DLD1 (cell line): ENCODE results near the gene STYX.

Experiments used
- in situ Hi-C: cut with HindIII; loops from 2 replicates; pipeline ENCODE4 v1.10.0; 2017; ENCODE audit warnings: low sequenced_read_pairs

Gene STYX

DNA sequence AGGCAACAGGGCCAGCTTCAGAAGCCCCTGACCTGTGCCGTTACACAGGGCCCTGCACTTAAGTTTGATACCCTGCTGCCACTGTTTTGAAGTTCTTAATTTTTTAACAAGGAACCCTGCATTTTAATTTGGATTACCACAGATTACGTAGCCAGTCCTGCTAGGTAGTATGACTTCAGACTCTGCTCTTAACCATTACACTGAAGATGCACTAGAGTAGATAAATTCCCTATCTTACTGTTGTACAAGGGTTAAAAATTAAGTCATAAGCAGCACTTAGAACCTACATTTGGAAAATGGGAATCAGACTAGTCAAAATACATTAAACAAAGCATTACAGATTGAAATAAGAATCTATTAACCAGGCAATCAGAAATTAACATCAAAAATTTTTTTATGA lies 59.2 kb downstream of the STYX start:
- in situ Hi-C loops = no loop called here

DNA sequence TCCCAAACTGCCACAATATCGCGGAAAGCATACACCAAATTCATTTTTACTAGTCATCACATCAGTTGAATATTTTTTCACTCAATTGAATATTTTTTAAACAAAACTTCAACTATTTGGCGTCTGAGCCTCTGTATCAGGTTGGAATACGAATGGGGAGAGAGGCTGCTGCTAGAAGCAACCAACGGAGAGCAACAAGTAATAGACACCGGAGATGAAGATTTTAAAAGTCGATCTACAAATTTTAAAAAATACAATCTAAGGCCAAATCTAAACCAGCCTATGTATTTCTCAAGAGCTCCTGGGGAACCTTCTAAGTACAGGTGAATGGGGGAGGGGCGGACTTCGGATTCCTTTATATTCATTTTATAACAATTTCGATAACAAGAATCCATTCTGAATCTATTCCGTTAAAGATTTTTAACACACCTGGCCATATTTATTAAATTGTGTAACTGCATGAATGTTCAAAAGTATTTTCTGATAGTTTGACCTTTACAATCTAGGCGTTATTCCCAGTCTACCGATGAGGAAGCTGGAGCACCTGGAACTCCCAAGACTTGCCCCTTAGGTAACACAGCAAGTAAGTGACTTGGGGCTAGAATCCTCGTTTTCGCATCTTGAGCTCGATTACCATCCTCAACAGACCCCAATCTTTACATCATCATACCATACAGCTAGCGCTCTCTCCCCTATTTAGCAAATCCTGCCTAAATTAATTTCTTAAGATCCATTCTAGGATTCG lies 60.2 kb downstream of the STYX start:
- in situ Hi-C loops = no loop called here

DNA sequence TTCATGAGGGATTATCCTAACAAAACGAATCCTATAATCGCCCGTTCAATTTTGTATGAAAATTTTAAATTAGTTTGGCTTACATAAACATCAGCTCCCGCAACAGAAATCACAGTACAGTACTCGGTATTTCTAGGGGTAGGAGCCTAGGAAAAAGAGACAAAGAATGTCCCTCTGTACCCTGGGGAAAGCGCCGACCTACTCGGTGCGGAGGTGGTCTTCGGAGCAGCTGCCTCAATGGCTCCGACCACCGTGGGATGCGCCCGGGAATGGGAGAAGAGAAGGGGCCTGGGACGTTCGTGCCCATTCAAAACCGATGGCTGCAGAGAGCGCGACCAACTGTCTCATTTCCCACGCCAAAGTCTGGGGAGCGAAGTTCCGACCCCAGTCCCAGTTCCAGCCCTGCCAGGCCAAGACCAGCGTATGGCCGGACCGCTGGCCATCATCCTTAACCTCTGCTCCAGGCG lies 60.8 kb downstream of the STYX start:
- in situ Hi-C loops = no loop called here

DNA sequence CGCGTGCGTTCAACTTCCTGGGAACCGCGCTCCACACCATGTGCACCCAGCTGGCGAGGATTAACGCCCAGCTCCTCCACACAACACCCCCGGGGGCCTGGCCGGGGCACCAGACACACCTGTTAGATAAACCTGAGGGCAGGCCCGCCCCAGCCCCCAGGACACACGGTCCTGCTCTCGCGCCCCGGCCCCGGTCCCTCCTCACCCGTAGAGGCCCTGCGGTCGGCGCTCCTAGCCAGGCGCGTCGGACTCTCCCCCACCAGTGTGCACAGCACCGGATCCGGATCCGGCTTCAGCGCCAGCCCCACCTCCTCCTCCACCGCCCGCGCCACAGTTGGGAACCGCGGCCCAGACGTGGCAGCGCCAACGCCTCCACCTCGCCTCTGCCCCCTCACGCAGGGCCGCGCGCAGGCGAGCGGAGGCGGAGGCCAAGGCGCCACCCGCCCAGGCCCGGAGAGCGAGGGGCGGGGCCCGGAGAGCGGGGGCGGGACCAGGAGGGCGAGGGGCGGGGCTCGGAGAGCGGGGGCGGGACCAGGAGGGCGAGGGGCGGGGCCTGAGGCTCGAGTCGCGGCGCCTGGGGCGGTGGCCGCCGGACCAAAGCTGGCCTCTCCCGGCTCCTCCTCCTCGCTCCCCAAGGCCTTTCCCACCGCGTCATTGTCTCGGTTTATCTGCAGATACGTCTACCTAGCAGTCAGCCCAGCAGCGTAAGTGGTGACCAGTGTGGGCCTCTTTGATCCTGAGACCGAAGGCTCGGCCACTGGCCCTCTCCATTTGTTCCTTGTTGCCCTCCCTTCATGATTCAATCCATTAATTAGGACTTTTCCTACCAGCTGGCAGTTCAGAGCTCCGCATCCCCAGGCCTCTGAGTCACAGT lies 61.5 kb downstream of the STYX start, which contains the start of gene GNPNAT1:
GNPNAT1 (minus strand) TSS at position 385 of the 874 bp plus-strand sequence. CDS start 6,957 bp downstream, outside the sequence.
- in situ Hi-C loops = no loop called here

DNA sequence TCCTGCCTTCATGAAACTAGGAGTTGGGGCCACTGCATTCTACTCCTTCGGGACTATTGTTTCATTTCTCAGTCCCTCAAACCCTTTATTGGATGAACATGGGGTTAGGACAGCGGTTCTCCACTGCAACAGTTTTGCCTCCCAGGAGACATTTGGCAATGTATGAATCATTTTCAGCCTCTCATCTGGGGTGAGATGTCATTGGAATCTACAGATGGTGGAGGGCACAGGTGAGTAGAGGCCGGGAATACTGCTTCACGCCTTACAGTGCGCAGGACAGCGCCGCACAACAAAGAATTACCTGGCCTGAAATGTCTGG lies 62.1 kb downstream of the STYX start:
- in situ Hi-C loops = no loop called here

DNA sequence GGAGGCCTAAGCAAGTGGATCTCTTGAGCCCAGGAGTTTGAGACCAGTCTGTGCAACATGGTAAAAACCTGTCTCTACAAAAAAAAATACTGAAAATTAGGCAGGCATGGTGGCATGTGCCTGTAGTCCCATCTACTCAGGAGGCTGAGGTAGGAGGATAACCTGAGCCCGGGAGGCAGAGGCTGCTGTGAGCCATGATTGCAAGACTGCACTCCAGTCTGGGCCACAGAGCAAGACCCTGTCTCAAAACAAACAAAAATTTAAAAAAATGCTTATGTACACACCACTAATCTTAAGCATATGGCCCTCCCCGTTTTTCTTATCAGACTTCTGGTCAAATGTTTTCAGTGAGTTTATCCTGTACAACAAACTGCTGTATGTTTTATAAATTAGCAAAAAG lies 63.1 kb downstream of the STYX start:
- in situ Hi-C loops = no loop called here

DNA sequence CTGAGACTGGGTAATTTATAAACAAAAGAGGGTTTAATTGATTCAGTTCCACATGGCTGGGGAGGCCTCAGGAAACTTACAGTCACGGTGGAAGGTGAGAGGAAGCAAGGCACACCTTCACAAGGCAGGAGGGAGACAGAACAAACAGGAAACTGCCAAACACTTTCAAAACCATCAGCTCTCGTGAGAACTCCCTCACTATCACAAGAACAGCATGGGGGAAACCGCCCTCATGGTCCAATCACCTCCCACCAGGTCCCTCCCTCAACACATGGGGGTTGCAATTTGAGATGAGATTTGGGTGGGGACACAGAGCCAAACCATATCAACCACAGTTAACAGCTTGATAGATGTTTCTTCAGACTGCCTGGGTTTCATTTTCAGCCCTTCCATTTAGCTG lies 67.7 kb downstream of the STYX start:
- in situ Hi-C loops = no loop called here

DNA sequence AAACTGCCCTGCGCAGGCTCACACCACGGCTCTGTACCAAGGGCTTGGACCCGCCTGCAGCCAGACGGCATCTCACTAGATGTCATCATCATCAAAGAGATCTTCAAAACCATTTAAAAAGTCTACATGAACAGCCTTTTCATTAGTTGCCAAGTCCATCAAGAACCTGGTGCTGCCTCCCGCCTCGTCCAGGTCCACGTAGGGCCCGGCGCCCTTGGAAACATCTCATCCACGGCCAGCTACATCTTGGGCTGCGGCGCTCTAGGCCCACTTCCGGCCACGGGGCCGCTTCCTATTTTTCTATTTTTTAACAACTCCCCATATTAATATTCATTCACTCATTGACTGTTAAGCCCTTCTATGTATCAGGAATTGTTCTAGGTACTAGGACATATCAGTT lies 68.9 kb downstream of the STYX start:
- in situ Hi-C loops = no loop called here

DNA sequence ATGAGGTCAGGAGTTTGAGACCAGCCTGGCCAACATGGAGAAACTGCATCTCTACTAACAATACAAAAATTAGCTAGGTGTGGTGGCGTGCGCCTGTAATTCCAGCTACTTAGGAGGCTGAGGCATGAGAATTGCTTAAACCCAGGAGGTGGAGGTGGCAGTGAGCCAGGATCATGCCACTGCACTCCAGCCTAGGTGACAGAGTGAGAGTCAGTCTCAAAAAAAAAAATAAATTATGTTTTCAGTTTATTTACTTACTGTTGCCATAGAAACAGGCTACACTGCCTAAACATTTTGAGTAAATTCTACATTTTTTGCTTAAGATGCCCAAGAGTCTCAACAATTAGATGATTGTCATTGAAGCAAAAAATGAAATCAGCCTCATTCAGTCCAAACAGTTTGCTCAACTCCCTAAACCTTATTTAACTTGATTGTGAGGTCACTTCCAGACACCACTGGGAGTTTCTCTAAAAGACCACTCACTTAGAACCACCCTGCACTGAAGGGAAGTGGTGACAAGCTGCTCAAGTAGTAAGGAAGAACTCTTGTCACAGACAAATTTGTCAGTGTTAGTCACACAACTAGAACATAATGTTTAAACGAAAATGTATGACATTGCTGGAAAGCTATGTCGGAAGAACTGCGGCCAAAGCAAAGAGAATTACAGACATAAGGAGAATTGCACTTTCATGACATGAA lies 71.2 kb downstream of the STYX start:
- in situ Hi-C loops = no loop called here

DNA sequence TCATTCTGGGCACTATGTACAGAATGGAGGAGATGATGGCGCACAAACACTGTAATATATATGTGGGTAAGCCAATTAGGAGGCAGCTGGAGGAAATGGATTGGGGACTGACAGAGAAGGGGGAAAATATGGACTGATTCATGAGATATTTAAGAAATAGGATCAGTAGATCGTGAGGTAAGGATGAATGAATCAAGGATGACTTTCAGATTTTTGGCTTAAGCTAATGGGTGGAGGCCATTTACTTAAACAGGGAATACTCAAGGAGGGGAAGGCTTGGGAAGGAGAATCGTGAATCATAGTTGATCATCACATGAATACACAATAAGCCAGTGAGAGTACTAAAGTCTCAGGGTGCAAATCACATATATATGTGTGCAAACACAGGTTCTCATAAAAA lies 72.6 kb downstream of the STYX start:
- in situ Hi-C loops = no loop called here

DNA sequence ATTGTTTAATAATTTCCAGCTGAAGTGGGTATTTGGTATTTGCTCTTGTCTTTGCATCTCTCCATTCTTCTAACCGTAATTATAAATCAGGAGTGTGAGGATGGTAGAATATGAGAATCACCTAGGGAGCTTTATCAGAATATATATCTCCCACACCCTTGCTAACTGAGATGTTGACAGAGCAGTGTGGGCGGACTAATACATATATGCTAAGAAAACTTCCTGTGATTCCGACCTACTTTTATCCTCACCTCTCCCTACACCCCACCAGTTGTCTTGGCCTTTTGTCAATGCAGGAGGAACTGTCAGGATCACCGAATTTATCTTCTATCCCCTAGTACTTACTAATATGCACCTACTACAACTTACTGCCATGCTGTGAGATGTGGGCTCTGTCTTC lies 76.1 kb downstream of the STYX start:
- in situ Hi-C loops = no loop called here

DNA sequence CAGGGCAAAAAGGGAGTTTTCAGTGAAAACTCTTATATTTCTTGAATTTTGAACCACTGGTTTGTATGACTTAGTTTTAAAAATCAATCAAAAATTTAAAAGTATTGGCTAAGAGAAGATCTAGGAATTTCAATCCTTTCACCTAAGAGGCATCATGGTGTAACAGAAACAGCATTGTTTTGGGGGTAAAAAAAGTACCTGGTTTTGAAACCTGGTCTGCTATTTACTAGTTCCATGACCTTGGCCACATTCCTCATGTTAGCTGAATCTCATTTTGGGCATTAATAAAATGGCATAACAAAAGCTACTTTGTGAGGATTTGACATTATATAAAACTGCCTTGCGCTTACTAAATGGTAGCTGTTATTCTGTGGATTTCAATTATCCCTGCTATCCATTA lies 78.1 kb downstream of the STYX start:
- in situ Hi-C loops = no loop called here

DNA sequence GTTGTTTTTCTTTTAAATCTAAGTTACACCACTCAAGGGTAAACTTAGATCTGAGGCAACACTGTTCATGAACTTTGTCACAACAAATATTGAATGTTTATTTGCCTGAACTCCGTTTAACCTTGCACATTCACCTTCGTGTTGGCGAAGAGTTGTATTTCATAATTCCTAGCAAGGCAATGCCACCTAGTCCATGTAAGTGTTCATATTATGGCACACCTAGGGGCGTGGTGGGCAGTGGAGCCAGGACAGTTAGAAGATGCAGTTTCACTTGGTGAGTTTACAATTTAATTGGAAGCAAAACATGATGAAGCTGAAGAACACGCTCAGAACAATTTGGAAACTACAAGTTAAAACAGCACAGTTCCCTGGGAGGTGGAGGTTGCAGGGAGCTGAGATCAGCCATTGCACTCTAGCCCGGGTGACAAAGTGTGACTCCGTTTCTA lies 91.9 kb downstream of the STYX start:
- in situ Hi-C loops = no loop called here

DNA sequence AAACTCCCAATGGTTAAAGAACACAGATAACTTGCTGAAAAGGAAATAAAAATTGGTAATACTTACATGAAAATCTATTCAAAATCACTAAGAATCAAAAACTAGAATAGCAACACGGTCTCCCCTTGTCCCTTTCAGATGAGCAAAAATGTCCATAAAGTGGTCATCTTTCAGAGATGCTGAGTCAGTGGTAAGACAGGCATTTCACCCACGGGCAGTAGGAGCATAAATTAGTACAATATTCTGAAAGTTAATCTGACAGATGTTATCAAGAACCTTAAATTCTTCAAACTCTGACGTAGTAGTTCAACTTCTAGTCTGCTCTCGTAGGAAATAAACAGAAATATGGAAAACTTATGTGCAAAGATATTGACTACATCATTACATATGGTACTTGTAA lies 94.5 kb downstream of the STYX start:
- in situ Hi-C loops = no loop called here
